GM19438 (cell line): ENCODE data around the gene EFS.
"Not testable (repeated sequence)": the region's sequence is repeated elsewhere in the genome, so short reads cannot be mapped to it uniquely, and the experiment has no call there.

Experiments
- ATAC-seq: cut with Tn5 transposase; IDR thresholded peaks from one replicate; pipeline ENCODE4 v1.9.1; 2021; ENCODE audit warnings: low read depth; ENCODE audit not compliant: unreplicated experiment

Gene EFS

GRCh38 chr14:23400496-23401149, 35.7 kb upstream of the EFS start:
- ATAC-seq: not testable (repeated sequence)

GRCh38 chr14:23399591-23399990, 34.6 kb upstream of the EFS start:
- ATAC-seq: no peak

- no peak for ATAC-seq
Measured at GRCh38 chr14:23399136-23399535, 34.2 kb upstream of the EFS start.

GRCh38 chr14:23398348-23398747, 33.4 kb upstream of the EFS start:
- no peak for ATAC-seq

- ATAC-seq: no peak
Measured at GRCh38 chr14:23396781-23397407, 31.9 kb upstream of the EFS start.

GRCh38 chr14:23396126-23396525, 31.2 kb upstream of the EFS start:
- no peak for ATAC-seq

- ATAC-seq: no peak
Measured at GRCh38 chr14:23392613-23393012, 27.6 kb upstream of the EFS start.

- not testable (repeated sequence) for ATAC-seq
Measured at GRCh38 chr14:23389871-23390270, 24.9 kb upstream of the EFS start.

- ATAC-seq: no peak
Measured at GRCh38 chr14:23389396-23389795, 24.4 kb upstream of the EFS start.

- no peak for ATAC-seq
Measured at GRCh38 chr14:23388996-23389395, 24.0 kb upstream of the EFS start.

- no peak for ATAC-seq
Measured at GRCh38 chr14:23387916-23388882, 23.2 kb upstream of the EFS start.

- no peak for ATAC-seq
Measured at GRCh38 chr14:23386999-23387398, 22.0 kb upstream of the EFS start.

GRCh38 chr14:23386266-23386657, 21.3 kb upstream of the EFS start:
- not testable (repeated sequence) for ATAC-seq

- ATAC-seq: no peak
Measured at GRCh38 chr14:23385642-23386265, 20.8 kb upstream of the EFS start.

- ATAC-seq: no peak
Measured at GRCh38 chr14:23385244-23385641, 20.3 kb upstream of the EFS start.

GRCh38 chr14:23384364-23385080, 19.6 kb upstream of the EFS start:
- ATAC-seq: no peak

GRCh38 chr14:23382731-23383440, 17.9 kb upstream of the EFS start:
- no peak for ATAC-seq

GRCh38 chr14:23382276-23382675, 17.3 kb upstream of the EFS start:
- ATAC-seq: no peak

- ATAC-seq: no peak
Measured at GRCh38 chr14:23381871-23382270, 16.9 kb upstream of the EFS start.

GRCh38 chr14:23380976-23381375, 16.0 kb upstream of the EFS start:
- no peak for ATAC-seq
